ENCODE measurements around the gene C2CD2.

DNA sequence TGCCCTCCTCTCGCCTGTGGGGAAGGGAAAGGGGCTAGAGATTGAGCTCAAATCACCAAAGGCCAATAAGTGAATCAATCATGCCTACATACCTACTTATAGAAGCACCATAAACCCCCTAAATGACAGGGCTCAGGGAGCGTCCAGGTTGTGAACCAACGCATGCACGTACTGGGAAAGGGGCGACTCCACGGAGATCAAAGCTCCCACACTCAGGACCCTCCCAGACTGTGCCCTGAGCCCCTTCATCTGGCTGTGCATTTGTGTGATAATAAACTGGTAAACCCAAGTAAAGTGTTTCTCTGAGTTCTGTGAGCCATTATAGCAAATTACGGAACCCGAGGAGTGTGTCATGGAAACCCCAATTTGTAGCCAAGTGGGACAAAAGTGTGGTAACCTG, 50.9 kb downstream of the C2CD2 start:
- no peak for TF ChIP-seq CTCF (IDR thresholded peaks at IDR 0.05)
- TF ChIP-seq POLR2A (IDR thresholded peaks at IDR 0.05) = no peak
- TF ChIP-seq EP300 (IDR thresholded peaks at IDR 0.05) = no peak
